AG10803 (cell line): ENCODE data around the gene PGAM5.

ENCODE experiments used
- DNase-seq: peaks from one replicate; pipeline ENCODE4 v3.0.0; 2010; ENCODE audit warnings: low read depth
- H3K4me3 ChIP-seq: 2 replicates; pipeline ENCODE4 v1.5.1; 2011; ENCODE audit warnings: mild to moderate bottlenecking, low read length, control low read depth
- TF ChIP-seq, protein P1 (sequence below): conservative IDR thresholded peaks from 2 replicates; pipeline ENCODE4 v1.5.1; 2011; ENCODE audit warnings: mild to moderate bottlenecking, low read length, control low read depth, inconsistent platforms

PGAM5 gene

GRCh38 chr12:132720606-132721345 lies 10.1 kb downstream of the PGAM5 start:
- no peak for DNase-seq
- no peak overlapping the region for H3K4me3 ChIP-seq
- TF ChIP-seq, protein P1, sequence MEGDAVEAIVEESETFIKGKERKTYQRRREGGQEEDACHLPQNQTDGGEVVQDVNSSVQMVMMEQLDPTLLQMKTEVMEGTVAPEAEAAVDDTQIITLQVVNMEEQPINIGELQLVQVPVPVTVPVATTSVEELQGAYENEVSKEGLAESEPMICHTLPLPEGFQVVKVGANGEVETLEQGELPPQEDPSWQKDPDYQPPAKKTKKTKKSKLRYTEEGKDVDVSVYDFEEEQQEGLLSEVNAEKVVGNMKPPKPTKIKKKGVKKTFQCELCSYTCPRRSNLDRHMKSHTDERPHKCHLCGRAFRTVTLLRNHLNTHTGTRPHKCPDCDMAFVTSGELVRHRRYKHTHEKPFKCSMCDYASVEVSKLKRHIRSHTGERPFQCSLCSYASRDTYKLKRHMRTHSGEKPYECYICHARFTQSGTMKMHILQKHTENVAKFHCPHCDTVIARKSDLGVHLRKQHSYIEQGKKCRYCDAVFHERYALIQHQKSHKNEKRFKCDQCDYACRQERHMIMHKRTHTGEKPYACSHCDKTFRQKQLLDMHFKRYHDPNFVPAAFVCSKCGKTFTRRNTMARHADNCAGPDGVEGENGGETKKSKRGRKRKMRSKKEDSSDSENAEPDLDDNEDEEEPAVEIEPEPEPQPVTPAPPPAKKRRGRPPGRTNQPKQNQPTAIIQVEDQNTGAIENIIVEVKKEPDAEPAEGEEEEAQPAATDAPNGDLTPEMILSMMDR, result no peak

GRCh38 chr12:132723015-132723763 lies 12.5 kb downstream of the PGAM5 start:
- DNase-seq, result no peak
- TF ChIP-seq, protein P1, result no peak
- H3K4me3 ChIP-seq, result no peak overlapping the region

DNA sequence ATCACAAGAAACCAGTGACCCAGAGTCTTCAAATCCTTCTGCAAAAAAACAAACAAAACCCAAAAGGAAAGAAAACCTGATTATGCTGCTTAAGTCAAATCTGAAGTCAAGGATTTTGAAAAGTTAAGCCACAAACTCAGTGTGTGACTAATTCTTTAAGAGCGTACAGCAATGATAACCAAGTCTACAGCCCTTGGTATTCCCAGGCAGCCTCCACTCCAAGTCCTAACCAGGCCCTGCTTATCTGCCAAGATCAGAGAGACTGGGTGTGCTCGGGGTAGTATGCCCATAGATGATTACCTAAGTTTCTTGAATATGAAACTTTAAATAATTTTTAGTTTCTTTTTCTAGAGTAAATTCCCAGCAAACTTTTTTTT lies 13.1 kb downstream of the PGAM5 start:
- peak; percentile 51 for DNase-seq
- TF ChIP-seq, protein P1, result no peak

GRCh38 chr12:132724506-132725241 lies 14.0 kb downstream of the PGAM5 start:
- DNase-seq, result peak; percentile 63
- no peak overlapping the region for H3K4me3 ChIP-seq
- TF ChIP-seq, protein P1, result peak; percentile 8; the same call in 1 of the 2 replicates

More for the DNA sequence above, 13.1 kb downstream of the PGAM5 start:
- H3K4me3 ChIP-seq, result no peak overlapping the region

DNA sequence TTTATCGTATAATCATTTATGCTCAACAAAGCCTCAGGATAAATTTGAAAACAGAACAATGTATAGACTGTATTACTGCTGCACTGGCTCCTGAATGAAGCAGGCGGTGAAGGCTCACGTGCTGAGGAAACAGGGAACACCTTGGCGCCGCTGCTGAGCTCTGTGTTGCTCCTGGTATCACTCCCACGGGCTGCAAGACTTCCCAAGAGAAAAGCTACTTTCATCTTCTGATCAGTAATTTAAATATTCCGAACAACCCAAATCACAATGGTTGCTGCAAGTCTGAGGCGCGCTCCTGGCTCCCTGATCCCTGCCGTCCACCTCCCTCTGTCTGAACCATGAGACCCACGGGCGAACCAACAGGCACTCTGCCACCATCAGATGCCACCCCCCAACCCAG lies 15.7 kb downstream of the PGAM5 start:
- no peak overlapping the region for H3K4me3 ChIP-seq
- TF ChIP-seq, protein P1, result no peak
- no peak for DNase-seq

GRCh38 chr12:132727091-132727794 lies 16.6 kb downstream of the PGAM5 start:
- TF ChIP-seq, protein P1, result no peak
- DNase-seq, result no peak
- no peak overlapping the region for H3K4me3 ChIP-seq
